Endodermal cell (in vitro differentiated cells): Measurements from ENCODE around the gene MMADHC. TPM values are rescaled to one million over a fixed set of nuclear protein-coding genes. Genes with fewer than 3 reads are reported as not detected.

Experiments
- DNase-seq: peaks from one replicate; pipeline ENCODE4 v3.0.0-alpha.2; 2017
- H3K27ac ChIP-seq: 2 replicates; pipeline ENCODE4 v1.5.1; 2013; ENCODE audit warnings: mild to moderate bottlenecking, low read depth, low read length, moderate library complexity
- H3K27me3 ChIP-seq: 2 replicates; pipeline ENCODE4 v1.6.1; 2013; ENCODE audit warnings: mild to moderate bottlenecking, low read length, moderate library complexity; ENCODE audit not compliant: insufficient read depth, control insufficient read depth, poor library complexity, severe bottlenecking
- H3K36me3 ChIP-seq: 2 replicates; pipeline ENCODE4 v1.7.0; 2013; ENCODE audit warnings: mild to moderate bottlenecking, low read length, moderate library complexity; ENCODE audit not compliant: control insufficient read depth, insufficient read depth
- H3K4me1 ChIP-seq: one replicate; pipeline ENCODE4 v1.7.0; 2013; ENCODE audit warnings: low read length; ENCODE audit not compliant: control insufficient read depth, insufficient read depth
- H3K4me3 ChIP-seq: 2 replicates; pipeline ENCODE4 v1.5.1; 2013; ENCODE audit warnings: mild to moderate bottlenecking, low read length, moderate library complexity
- H3K9ac ChIP-seq: 2 replicates; pipeline ENCODE4 v1.6.1; 2013; ENCODE audit warnings: mild to moderate bottlenecking, low read length, moderate library complexity; ENCODE audit not compliant: poor library complexity, severe bottlenecking; ENCODE audit errors: extremely low read depth
- H3K9me3 ChIP-seq: 2 replicates; pipeline ENCODE4 v1.6.1; 2013; ENCODE audit warnings: mild to moderate bottlenecking, low read length, moderate library complexity; ENCODE audit not compliant: control insufficient read depth
- H3K27ac Mint-ChIP-seq: 2 replicates; pipeline ENCODE4 v1.8.0; 2020; ENCODE audit warnings: mixed read lengths
- H3K27me3 Mint-ChIP-seq: 2 replicates; pipeline ENCODE4 v1.8.0; 2021; ENCODE audit warnings: mild to moderate bottlenecking, mixed read lengths; ENCODE audit not compliant: insufficient read depth
- H3K36me3 Mint-ChIP-seq: 2 replicates; pipeline ENCODE4 v1.8.0; 2020; ENCODE audit warnings: low read depth, mixed read lengths
- H3K4me1 Mint-ChIP-seq: 2 replicates; pipeline ENCODE4 v1.8.0; 2020; ENCODE audit warnings: mixed read lengths
- H3K4me3 Mint-ChIP-seq: 2 replicates; pipeline ENCODE4 v1.8.0; 2020; ENCODE audit warnings: mild to moderate bottlenecking, moderate library complexity, mixed read lengths
- H3K9me3 Mint-ChIP-seq: 2 replicates; pipeline ENCODE4 v1.8.0; 2020; ENCODE audit warnings: mild to moderate bottlenecking, mixed read lengths
- CTCF ChIP-seq: fragments of 200-600 bp; sonication (generic); conservative IDR thresholded peaks from 2 replicates; pipeline ENCODE4 v1.5.0; 2021; ENCODE audit warnings: antibody characterized with exemption, mild to moderate bottlenecking
- whole genome bisulfite sequencing, 2 experiments: methylation state at CpG; one replicate each; pipeline versions ENCODE4 v1.1.5 to v1.1.7; 2013; ENCODE audit warnings: missing lambda C conversion rate in 2 of 2, mixed read lengths in 1 of 2; ENCODE audit not compliant: insufficient coverage in 1 of 2, insufficient read length in 1 of 2; 5-methylcytosine and 5-hydroxymethylcytosine counted together
- total RNA-seq, 2 donors: library from RNA; stranded (reverse); fragmentation: NEBNext Ultra II Directional in 1 of 2; extraction: Animal tissue kit (Norgen Biotek cat#: 25700) in 1 of 2; gene quantifications; 2 replicates in 1 of 2; 3 replicates in 1 of 2; pipeline ENCODE4 v1.2.1, GENCODE V29; 2021

The MMADHC gene
- total RNA-seq, 2 donors from 2014 or later: 105 to 108 TPM

- Histone ChIP-seq H3K27ac (no peak overlapping the region), H3K4me1 (peaks cover under 1% of the 10 kb centered on the region), H3K27me3 (no peaks in the 10 kb centered on the region), H3K4me3 (no peak overlapping the region), H3K9me3 (no peaks in the 10 kb centered on the region), H3K9ac (no peak overlapping the region), H3K36me3 (no peaks in the 10 kb centered on the region)
- no peaks in the 10 kb centered on the region for H3K36me3 Mint-ChIP-seq
- no peak for DNase-seq
- H3K4me3 Mint-ChIP-seq: no peak overlapping the region
- no peaks in the 10 kb centered on the region for H3K9me3 Mint-ChIP-seq
- no peaks in the 10 kb centered on the region for H3K27me3 Mint-ChIP-seq
- peaks cover 23% of the 10 kb centered on the region for H3K4me1 Mint-ChIP-seq
- no peak for TF ChIP-seq CTCF
- no peak overlapping the region for H3K27ac Mint-ChIP-seq
Measured at GRCh38 chr2:149629026-149629425, 41.5 kb upstream of the MMADHC start.

- Histone ChIP-seq H3K9ac (no peak overlapping the region), H3K27ac (no peak overlapping the region), H3K4me3 (no peak overlapping the region), H3K4me1 (peaks cover 7% of the 10 kb centered on the region), H3K9me3 (no peaks in the 10 kb centered on the region), H3K27me3 (no peaks in the 10 kb centered on the region), H3K36me3 (no peaks in the 10 kb centered on the region)
- DNase-seq: no peak
- Mint-ChIP-seq H3K9me3 (no peaks in the 10 kb centered on the region), H3K4me1 (peaks cover 31% of the 10 kb centered on the region), H3K4me3 (no peak overlapping the region), H3K36me3 (no peaks in the 10 kb centered on the region), H3K27me3 (no peaks in the 10 kb centered on the region), H3K27ac (no peak overlapping the region)
- WGBS, 2 experiments: 100% methylated on average over 1 of the region's 1 CpG; no CpG with 5 or more reads in 1 of the 2 experiments
- no peak for TF ChIP-seq CTCF
Measured at GRCh38 chr2:149627111-149627801, 39.7 kb upstream of the MMADHC start.

DNA sequence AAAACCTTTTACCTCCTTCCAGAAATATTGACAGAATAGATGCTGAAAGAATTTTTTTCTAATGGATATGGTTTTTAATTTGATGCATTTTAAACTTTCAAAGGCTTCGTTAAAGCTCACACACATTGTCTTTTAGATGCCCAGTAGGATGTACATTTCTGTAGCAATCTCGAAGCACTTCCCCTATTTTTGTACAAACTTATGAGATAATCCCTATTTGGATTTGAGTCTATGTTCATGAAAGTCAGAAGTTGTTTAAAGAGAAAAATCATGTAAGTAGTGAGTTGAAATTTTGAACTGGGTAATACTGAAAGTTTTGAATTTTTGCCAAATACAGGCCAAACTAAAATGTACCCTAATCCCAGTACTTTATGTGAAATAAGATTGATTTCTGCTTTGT is 38.1 kb upstream of the MMADHC start:
- Histone ChIP-seq H3K4me1 (peaks cover 7% of the 10 kb centered on the region), H3K27me3 (no peaks in the 10 kb centered on the region), H3K9ac (no peak overlapping the region), H3K27ac (no peak overlapping the region), H3K4me3 (no peak overlapping the region), H3K36me3 (no peaks in the 10 kb centered on the region), H3K9me3 (no peaks in the 10 kb centered on the region)
- H3K27me3 Mint-ChIP-seq: no peaks in the 10 kb centered on the region
- H3K36me3 Mint-ChIP-seq: no peaks in the 10 kb centered on the region
- WGBS, 2 experiments: 88 to 92% methylated on average over 2 of the region's 2 CpGs
- DNase-seq: no peak
- H3K4me1 Mint-ChIP-seq: peaks cover 31% of the 10 kb centered on the region
- no peak overlapping the region for H3K4me3 Mint-ChIP-seq
- no peak overlapping the region for H3K27ac Mint-ChIP-seq
- no peaks in the 10 kb centered on the region for H3K9me3 Mint-ChIP-seq
- TF ChIP-seq CTCF: no peak
